ENCODE data around the gene C1orf52. TPM values are rescaled to one million over a fixed set of nuclear protein-coding genes. Genes with fewer than 3 reads are reported as not detected.

C1orf52 gene
- total and polyA plus RNA-seq, 5 donors from 2014 or later, result 19.7 to 55.6 (median 27.6) TPM

- peaks cover 17% of the 10 kb centered on the region for H3K27me3 Mint-ChIP-seq
- Histone ChIP-seq H3K27me3 (ENCODE audit: control insufficient read depth, insufficient read depth, low read length) (peaks cover 2% of the 10 kb centered on the region), H3K4me1 (ENCODE audit: control insufficient read depth, insufficient read depth, low read length, poor library complexity, severe bottlenecking) (no peaks in the 10 kb centered on the region), H3K9me3 (ENCODE audit: control insufficient read depth in 2 of 2, low read length in 2 of 2) (no peaks in the 10 kb centered on the region), H3K4me3 (ENCODE audit: low read depth, low read length) (no peak overlapping the region), H3K27ac (ENCODE audit: insufficient read depth, low read length, poor library complexity, severe bottlenecking) (no peak overlapping the region), H3K36me3 (ENCODE audit: control insufficient read depth, insufficient read depth, low read length) (no peaks in the 10 kb centered on the region)
- H3K36me3 Mint-ChIP-seq, result no peaks in the 10 kb centered on the region
- no peak overlapping the region for H3K27ac Mint-ChIP-seq
- ATAC-seq (ENCODE audit: low read depth in 2 of 2) (no peak), DNase-seq (no peak)
- peaks cover 0 to 3% (median 0%) of the 10 kb centered on the region in 4 donors for H3K4me1 Mint-ChIP-seq
- no peak overlapping the region for H3K4me3 Mint-ChIP-seq
- no peaks in the 10 kb centered on the region for H3K9me3 Mint-ChIP-seq
Measured at GRCh38 chr1:85228972-85229371, 30.5 kb downstream of the C1orf52 start.

GRCh38 chr1:85225624-85226380 lies 33.7 kb downstream of the C1orf52 start:
- DNase-seq (no peak), ATAC-seq (ENCODE audit: low read depth in 2 of 2) (no peak)
- no peaks in the 10 kb centered on the region for H3K9me3 Mint-ChIP-seq
- H3K27me3 ChIP-seq (ENCODE audit: control insufficient read depth, insufficient read depth, low read length), result peaks cover 5% of the 10 kb centered on the region
- no peaks in the 10 kb centered on the region for H3K36me3 Mint-ChIP-seq
- H3K27me3 Mint-ChIP-seq, result peaks cover 24% of the 10 kb centered on the region
- H3K36me3 ChIP-seq (ENCODE audit: control insufficient read depth, insufficient read depth, low read length), result no peaks in the 10 kb centered on the region
- peaks cover 0 to 3% (median 0%) of the 10 kb centered on the region in 4 donors for H3K4me1 Mint-ChIP-seq
- H3K4me3 Mint-ChIP-seq, result no peak overlapping the region
- H3K4me1 ChIP-seq (ENCODE audit: control insufficient read depth, insufficient read depth, low read length, poor library complexity, severe bottlenecking), result no peaks in the 10 kb centered on the region
- no peaks in the 10 kb centered on the region for H3K9me3 ChIP-seq (ENCODE audit: control insufficient read depth in 2 of 2, low read length in 2 of 2)
- no peak overlapping the region for H3K27ac ChIP-seq (ENCODE audit: insufficient read depth, low read length, poor library complexity, severe bottlenecking)
- no peak overlapping the region for H3K4me3 ChIP-seq (ENCODE audit: low read depth, low read length)
- no peak overlapping the region for H3K27ac Mint-ChIP-seq

GRCh38 chr1:85224734-85225623 lies 34.5 kb downstream of the C1orf52 start:
- Mint-ChIP-seq H3K4me1 (no peaks in the 10 kb centered on the region), H3K36me3 (no peaks in the 10 kb centered on the region)
- no peak overlapping the region for H3K27ac ChIP-seq (ENCODE audit: insufficient read depth, low read length, poor library complexity, severe bottlenecking)

GRCh38 chr1:85224295-85224694 lies 35.2 kb downstream of the C1orf52 start:
- Mint-ChIP-seq H3K4me1 (no peaks in the 10 kb centered on the region), H3K36me3 (no peaks in the 10 kb centered on the region), H3K9me3 (no peaks in the 10 kb centered on the region), H3K27ac (no peak overlapping the region), H3K27me3 (peaks cover 25% of the 10 kb centered on the region), H3K4me3 (no peak overlapping the region)
- no peaks in the 10 kb centered on the region for H3K36me3 ChIP-seq (ENCODE audit: control insufficient read depth, insufficient read depth, low read length)
- no peak overlapping the region for H3K4me3 ChIP-seq (ENCODE audit: low read depth, low read length)
- H3K27me3 ChIP-seq (ENCODE audit: control insufficient read depth, insufficient read depth, low read length), result peaks cover 9% of the 10 kb centered on the region
- no peaks in the 10 kb centered on the region for H3K9me3 ChIP-seq (ENCODE audit: control insufficient read depth in 2 of 2, low read length in 2 of 2)
- DNase-seq, result no peak
- H3K27ac ChIP-seq (ENCODE audit: insufficient read depth, low read length, poor library complexity, severe bottlenecking), result no peak overlapping the region
- ATAC-seq (ENCODE audit: low read depth in 2 of 2), result no peak
- no peaks in the 10 kb centered on the region for H3K4me1 ChIP-seq (ENCODE audit: control insufficient read depth, insufficient read depth, low read length, poor library complexity, severe bottlenecking)

More at GRCh38 chr1:85224734-85225623, 34.5 kb downstream of the C1orf52 start:
- no peak for DNase-seq
- Histone ChIP-seq H3K27me3 (ENCODE audit: control insufficient read depth, insufficient read depth, low read length) (peaks cover 9% of the 10 kb centered on the region), H3K9me3 (ENCODE audit: control insufficient read depth in 2 of 2, low read length in 2 of 2) (no peaks in the 10 kb centered on the region), H3K36me3 (ENCODE audit: control insufficient read depth, insufficient read depth, low read length) (no peaks in the 10 kb centered on the region), H3K4me3 (ENCODE audit: low read depth, low read length) (no peak overlapping the region), H3K4me1 (ENCODE audit: control insufficient read depth, insufficient read depth, low read length, poor library complexity, severe bottlenecking) (no peaks in the 10 kb centered on the region)
- Mint-ChIP-seq H3K27ac (no peak overlapping the region), H3K27me3 (peaks cover 30% of the 10 kb centered on the region), H3K9me3 (no peaks in the 10 kb centered on the region), H3K4me3 (no peak overlapping the region)
- no peak for ATAC-seq (ENCODE audit: low read depth in 2 of 2)

GRCh38 chr1:85223334-85223733 lies 36.1 kb downstream of the C1orf52 start:
- Mint-ChIP-seq H3K9me3 (no peaks in the 10 kb centered on the region), H3K4me1 (no peaks in the 10 kb centered on the region), H3K4me3 (no peak overlapping the region), H3K36me3 (no peaks in the 10 kb centered on the region), H3K27ac (no peak overlapping the region), H3K27me3 (peaks cover 25% of the 10 kb centered on the region)
- H3K4me3 ChIP-seq (ENCODE audit: low read depth, low read length), result no peak overlapping the region
- no peaks in the 10 kb centered on the region for H3K9me3 ChIP-seq (ENCODE audit: control insufficient read depth in 2 of 2, low read length in 2 of 2)
- peaks cover 11% of the 10 kb centered on the region for H3K27me3 ChIP-seq (ENCODE audit: control insufficient read depth, insufficient read depth, low read length)
- no peak overlapping the region for H3K27ac ChIP-seq (ENCODE audit: insufficient read depth, low read length, poor library complexity, severe bottlenecking)
- ATAC-seq (ENCODE audit: low read depth in 2 of 2) (no peak), DNase-seq (no peak)
- H3K4me1 ChIP-seq (ENCODE audit: control insufficient read depth, insufficient read depth, low read length, poor library complexity, severe bottlenecking), result no peaks in the 10 kb centered on the region
- no peaks in the 10 kb centered on the region for H3K36me3 ChIP-seq (ENCODE audit: control insufficient read depth, insufficient read depth, low read length)

GRCh38 chr1:85220756-85221201 lies 38.7 kb downstream of the C1orf52 start:
- H3K27me3 ChIP-seq (ENCODE audit: control insufficient read depth, insufficient read depth, low read length), result peaks cover 15% of the 10 kb centered on the region
- H3K4me1 ChIP-seq (ENCODE audit: control insufficient read depth, insufficient read depth, low read length, poor library complexity, severe bottlenecking), result no peaks in the 10 kb centered on the region
- Mint-ChIP-seq H3K9me3 (no peaks in the 10 kb centered on the region), H3K4me3 (no peak overlapping the region), H3K36me3 (no peaks in the 10 kb centered on the region), H3K4me1 (no peaks in the 10 kb centered on the region), H3K27ac (no peak overlapping the region), H3K27me3 (peaks cover 42% of the 10 kb centered on the region)
- ATAC-seq (ENCODE audit: low read depth in 2 of 2) (no peak), DNase-seq (no peak)
- no peak overlapping the region for H3K4me3 ChIP-seq (ENCODE audit: low read depth, low read length)
- no peaks in the 10 kb centered on the region for H3K36me3 ChIP-seq (ENCODE audit: control insufficient read depth, insufficient read depth, low read length)
- no peaks in the 10 kb centered on the region for H3K9me3 ChIP-seq (ENCODE audit: control insufficient read depth in 2 of 2, low read length in 2 of 2)
- H3K27ac ChIP-seq (ENCODE audit: insufficient read depth, low read length, poor library complexity, severe bottlenecking), result no peak overlapping the region

- Mint-ChIP-seq H3K27ac (no peak overlapping the region), H3K27me3 (peaks cover 42% of the 10 kb centered on the region), H3K9me3 (no peaks in the 10 kb centered on the region), H3K4me3 (no peak overlapping the region), H3K36me3 (no peaks in the 10 kb centered on the region), H3K4me1 (no peaks in the 10 kb centered on the region)
- no peak overlapping the region for H3K27ac ChIP-seq (ENCODE audit: insufficient read depth, low read length, poor library complexity, severe bottlenecking)
- no peaks in the 10 kb centered on the region for H3K36me3 ChIP-seq (ENCODE audit: control insufficient read depth, insufficient read depth, low read length)
- no peaks in the 10 kb centered on the region for H3K9me3 ChIP-seq (ENCODE audit: control insufficient read depth in 2 of 2, low read length in 2 of 2)
- ATAC-seq (ENCODE audit: low read depth in 2 of 2), result no peak
- no peak for DNase-seq
- peaks cover 16% of the 10 kb centered on the region for H3K27me3 ChIP-seq (ENCODE audit: control insufficient read depth, insufficient read depth, low read length)
- H3K4me1 ChIP-seq (ENCODE audit: control insufficient read depth, insufficient read depth, low read length, poor library complexity, severe bottlenecking), result no peaks in the 10 kb centered on the region
- H3K4me3 ChIP-seq (ENCODE audit: low read depth, low read length), result no peak overlapping the region
Measured at GRCh38 chr1:85219853-85220610, 39.4 kb downstream of the C1orf52 start.
